Activated gamma-delta T cell treated with anti-CD3 and anti-CD28 coated beads, Interleukin-2, amount 50 U/mL, for 16 hours (primary cell): ENCODE data around the gene KCNQ1.

Experiments
- DNase-seq: peaks from one replicate; pipeline ENCODE4 v3.0.0-alpha.2; 2020; ENCODE audit warnings: low read depth

The KCNQ1 gene

DNA sequence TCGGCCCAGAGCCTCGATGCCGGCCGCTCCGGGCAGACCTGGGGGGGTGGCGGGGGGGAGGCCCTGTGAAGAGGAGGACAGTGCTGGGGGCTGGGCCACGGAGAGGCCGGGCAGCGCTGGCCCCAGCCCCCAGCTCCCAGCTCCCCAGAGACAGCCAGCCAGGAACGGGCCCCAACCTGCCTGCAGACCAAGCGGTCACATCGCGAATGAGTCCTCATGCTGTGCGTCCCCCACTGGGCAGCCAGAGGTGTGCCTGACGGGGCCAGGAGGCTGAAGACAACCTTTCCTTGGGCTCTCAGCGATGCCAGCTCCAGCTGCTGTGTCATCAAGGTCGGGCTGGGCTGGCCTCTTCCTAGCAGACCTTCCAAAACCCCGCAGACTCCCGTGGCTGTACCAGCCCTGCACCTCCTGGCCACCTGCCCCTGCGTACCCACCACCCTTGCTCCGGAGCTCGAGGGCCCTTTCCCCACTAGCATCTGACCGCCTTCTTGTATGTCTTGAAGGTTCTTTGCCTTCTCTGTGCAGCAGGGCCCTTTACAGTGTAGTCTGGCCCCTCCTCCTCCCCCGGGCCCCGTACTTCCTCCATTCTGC is 352.4 kb downstream of the KCNQ1 start:
- no peak for DNase-seq

DNA sequence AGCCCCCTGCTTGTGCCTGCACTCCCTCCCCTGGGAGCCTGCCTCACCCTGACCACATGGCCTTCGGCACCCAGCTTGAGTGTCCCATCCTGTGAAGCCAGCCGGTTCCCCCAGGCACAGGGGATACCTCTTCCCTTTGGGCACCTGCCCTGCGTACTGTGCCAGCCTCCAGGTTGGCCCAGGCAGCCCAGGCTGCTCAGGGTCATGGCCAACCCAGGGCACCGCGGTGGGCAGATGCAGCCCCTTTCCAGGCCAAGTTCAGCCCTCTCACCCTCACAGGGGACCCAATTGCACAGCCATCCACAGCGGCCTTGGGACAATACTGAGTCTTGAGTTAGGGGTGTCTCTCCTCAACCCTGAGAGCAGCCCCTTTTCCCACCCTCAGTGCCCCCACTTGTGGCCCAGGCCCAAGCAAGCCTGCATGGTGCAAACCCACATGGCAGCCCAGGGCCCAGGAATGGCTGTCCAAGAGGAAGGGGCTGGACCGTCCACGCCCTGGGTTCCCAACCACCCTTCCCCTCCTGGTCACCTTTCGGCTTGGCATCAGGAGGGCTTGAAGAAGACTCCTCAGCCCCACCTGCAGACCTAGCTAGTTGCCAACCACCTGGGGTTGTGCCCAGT is 353.0 kb downstream of the KCNQ1 start:
- no peak for DNase-seq

- no peak for DNase-seq
These were observed 354.3 kb downstream of the KCNQ1 start for GRCh38 chr11:2798951-2799761.

- no peak for DNase-seq
These were observed 355.3 kb downstream of the KCNQ1 start for GRCh38 chr11:2799881-2800654.

- DNase-seq, result no peak
These were observed 356.1 kb downstream of the KCNQ1 start for GRCh38 chr11:2800655-2801531.

DNA sequence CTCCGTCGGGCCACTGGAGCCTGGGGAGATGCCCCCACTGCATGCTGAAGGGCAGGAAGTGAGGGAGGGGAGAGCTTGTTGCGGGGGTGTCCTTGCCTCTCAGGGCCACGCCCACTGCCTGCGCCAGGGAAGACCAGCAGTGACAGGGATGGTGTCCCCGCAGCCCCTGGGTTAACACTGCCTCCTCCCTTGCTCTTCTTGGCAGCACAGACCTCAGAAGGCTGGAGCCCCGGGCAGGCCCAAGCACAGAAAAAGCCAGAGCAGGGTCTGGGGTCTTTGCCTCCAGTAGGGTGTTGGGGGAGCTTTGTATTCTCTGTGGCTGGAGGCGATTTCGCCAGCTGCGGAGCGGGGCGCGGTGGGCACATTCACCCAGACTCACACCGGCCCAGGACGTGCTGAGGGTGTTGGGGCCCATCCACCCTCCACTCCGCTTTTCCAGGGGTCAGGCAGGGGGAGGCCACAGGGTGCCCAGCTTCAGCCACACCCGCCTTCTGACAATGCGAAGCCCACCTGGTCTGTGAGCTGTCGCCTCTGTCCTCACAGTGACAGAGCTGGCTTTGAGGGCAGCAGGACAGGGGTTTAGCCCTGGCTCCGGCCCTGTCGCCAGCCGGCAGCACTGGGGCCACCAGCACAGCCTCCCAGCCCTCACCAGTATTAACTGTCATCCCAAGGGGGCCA is 357.0 kb downstream of the KCNQ1 start:
- DNase-seq, result no peak

DNA sequence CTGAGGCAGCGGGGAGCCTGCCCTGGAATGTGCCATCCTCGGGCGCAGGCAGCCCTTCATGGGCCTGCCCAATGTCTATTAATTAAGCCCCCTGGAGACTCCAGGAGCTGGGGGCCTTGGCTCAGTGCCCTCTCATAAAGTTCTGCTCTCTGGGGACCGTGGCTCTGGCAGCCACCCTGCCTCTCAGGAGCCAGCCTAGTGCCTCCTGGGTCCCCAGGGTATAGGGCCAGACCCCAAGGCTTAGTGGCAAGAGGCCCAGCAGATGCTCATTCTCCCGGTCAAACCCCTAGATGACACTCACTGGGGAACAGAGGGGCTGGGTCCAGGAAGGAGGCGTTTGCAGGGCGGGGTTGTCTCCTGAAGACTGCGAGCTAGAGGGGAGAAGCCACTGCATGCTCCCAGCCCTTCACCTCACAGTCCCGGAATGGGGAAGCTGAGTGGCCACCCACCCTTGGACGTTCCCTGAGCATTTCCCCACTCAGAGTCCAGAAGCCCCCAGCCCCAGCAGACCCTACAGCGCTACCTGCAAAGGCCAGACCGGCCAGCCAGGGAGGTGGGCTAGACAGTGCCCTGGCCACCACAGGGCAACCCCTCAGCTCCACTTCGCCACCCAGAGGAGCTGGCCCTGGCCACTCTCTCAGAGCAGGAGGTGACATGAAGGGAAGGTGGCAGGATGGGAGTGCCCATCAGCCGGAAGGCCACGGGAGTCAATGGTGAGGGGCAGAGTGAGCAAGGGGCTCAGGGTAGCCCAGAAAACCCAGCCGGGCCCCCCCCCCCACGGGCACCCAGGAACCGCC is 357.8 kb downstream of the KCNQ1 start:
- DNase-seq, result no peak

GRCh38 chr11:2803186-2804091 is 358.6 kb downstream of the KCNQ1 start:
- DNase-seq, result no peak

DNA sequence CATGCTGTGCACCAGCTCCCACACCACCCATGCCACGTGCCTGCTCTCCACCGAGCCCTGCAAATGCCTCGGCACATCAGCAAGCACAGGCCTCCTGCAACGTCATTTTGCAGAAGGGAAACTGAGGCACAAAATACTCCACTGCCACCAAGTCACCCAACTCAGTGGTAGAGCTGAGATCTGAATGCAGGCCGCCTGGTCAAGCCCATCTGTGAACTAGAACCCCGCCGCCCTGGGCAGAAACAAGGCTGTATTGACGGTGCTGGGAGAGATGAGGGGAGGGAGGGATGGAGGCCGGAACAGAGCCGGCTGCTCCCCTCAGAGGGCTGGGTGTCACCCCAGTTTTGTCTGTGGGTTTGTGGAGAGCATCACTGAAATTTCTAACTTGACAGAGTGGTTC is 359.4 kb downstream of the KCNQ1 start:
- DNase-seq, result no peak

GRCh38 chr11:2804701-2805387 is 360.0 kb downstream of the KCNQ1 start:
- DNase-seq, result no peak

DNA sequence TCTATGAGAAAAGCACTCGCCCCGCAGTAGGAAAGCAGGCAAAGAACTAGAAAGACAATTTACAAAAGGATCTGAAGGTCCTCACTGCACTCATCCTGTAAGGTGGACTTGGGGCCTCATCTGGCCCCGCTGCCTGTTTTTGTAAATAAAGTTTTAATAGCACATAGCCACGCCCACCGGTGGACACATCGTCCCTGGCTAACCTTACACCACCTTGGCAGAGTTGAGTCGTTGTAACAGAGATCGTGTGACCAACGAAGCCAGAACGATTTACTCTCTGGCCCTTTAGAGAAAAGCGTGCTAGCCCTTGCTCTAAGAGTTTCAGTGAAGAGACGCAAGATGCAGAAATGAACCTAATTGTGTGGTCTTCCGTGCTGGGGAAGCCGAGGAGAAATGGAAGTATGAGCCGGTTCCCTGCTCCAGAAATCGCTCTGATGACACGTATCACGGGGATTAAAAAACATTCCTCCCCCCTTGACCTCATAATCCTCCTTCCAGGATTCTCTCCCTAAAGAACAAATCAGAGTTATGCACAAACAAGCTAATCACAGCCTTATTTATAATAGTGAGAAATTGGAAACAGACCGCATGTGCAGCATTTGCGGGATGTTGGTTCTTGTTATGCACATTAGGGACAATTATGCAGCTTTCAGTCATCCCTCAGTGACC is 360.7 kb downstream of the KCNQ1 start:
- DNase-seq, result no peak

GRCh38 chr11:2806351-2807024 is 361.7 kb downstream of the KCNQ1 start:
- no peak for DNase-seq

- DNase-seq, result no peak
These were observed 362.3 kb downstream of the KCNQ1 start for GRCh38 chr11:2807025-2807681.

DNA sequence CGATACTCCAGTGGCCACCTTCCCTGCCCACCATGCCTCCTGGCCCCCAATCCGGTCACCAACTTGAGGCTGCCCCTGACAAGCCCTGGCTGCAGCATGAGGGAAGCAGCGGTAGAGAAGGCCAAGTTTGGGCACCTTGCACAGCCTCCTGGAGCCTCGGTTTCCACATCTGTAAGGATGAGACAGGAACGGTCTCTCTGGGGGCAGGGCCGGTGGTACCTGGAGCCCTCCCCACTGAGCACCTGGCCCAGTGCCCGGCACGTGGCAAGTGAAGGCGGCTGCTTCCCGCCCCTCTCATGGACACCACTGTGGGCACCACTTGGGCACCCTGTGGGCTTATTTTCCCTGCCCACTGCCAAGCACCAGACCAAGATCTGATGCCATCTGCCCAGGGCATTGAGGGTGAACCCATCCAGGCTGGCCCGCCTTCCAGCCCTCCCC is 363.0 kb downstream of the KCNQ1 start:
- DNase-seq, result no peak

DNA sequence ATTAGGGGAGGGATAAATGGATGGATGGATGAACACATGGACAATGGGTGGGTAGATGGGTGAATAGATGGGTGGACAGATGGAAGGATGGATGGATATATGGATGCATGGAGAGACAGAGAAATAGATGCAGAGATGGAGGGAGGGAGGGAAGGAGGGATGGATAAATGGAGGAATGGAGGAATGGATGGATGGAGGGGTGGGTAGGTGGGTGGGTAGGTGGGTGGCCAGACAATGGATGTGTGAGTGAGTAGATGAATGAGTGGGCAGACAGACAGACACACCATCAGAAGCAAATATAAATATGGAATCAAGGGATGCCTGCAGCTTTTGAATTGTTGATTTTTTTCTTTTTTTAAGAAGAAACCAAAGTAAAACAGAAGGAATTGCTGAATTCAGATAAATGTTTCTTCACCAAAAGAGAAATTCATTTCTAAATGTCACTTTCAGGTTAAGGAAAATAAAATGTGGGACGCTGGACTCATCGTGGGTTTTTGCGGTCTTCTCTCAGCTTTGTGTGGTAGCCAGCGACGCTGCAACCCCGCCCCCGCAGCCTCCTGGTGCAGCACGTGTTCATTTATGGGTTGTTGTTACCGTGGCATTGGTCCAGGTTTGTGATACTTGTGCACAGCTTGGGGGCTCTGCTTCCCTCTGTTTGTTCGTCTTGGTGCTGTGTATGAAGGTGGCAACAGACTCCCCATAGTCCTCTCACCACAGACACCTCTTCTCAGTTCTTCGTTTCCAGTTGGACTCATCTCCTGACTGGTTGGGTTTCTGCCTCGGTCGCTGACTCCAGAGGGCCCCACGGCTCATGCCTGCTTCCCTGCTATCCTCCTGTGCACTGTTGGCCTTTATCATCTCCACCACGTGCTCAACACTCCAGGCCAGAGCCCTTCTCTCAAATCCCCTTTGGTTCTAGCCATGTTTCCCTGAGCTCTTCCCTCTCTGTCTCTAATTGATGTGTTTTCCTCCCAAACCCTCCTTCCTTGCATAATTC is 364.3 kb downstream of the KCNQ1 start:
- no peak for DNase-seq
